ENCODE results near the gene EML4.
A peak's percentile ranks its signal among the peaks of the same experiment; 100 is the strongest.

Gene EML4

DNA sequence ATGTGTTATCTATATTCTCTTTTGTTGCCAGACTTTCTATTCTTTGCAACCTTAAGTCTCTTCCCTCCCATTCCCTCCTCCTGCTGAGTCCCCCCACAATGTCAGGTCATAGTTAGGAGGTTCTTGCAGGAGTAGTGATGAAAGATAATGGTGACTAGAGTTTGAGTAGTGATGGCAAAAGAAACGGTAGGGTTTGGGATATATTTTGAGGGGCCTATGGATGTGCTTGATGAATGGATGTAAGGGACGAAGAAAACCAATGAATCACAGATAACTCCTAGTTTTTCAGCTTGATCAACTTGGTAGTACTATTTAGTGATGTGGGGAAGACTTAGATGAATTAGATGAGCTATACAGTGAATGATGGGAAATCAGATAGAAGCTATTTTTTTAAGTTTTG is 21.0 kb downstream of the EML4 start:
- H3K4me3 Mint-ChIP-seq: no peak overlapping the region
- no peaks in the 10 kb centered on the region for H3K9me3 Mint-ChIP-seq
- H3K27ac Mint-ChIP-seq: peak overlapping the region; percentile 8 to 36 (median 12)
- no peaks in the 10 kb centered on the region for H3K27me3 Mint-ChIP-seq (ENCODE audit: low read depth)
- TF ChIP-seq, protein P1, sequence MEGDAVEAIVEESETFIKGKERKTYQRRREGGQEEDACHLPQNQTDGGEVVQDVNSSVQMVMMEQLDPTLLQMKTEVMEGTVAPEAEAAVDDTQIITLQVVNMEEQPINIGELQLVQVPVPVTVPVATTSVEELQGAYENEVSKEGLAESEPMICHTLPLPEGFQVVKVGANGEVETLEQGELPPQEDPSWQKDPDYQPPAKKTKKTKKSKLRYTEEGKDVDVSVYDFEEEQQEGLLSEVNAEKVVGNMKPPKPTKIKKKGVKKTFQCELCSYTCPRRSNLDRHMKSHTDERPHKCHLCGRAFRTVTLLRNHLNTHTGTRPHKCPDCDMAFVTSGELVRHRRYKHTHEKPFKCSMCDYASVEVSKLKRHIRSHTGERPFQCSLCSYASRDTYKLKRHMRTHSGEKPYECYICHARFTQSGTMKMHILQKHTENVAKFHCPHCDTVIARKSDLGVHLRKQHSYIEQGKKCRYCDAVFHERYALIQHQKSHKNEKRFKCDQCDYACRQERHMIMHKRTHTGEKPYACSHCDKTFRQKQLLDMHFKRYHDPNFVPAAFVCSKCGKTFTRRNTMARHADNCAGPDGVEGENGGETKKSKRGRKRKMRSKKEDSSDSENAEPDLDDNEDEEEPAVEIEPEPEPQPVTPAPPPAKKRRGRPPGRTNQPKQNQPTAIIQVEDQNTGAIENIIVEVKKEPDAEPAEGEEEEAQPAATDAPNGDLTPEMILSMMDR (IDR thresholded peaks at IDR 0.05; ENCODE audit: unreplicated experiment in 3 of 3): no peak
- H3K4me1 Mint-ChIP-seq: peaks cover 45% of the 10 kb centered on the region
- no peaks in the 10 kb centered on the region for H3K36me3 Mint-ChIP-seq (ENCODE audit: low read depth)

DNA sequence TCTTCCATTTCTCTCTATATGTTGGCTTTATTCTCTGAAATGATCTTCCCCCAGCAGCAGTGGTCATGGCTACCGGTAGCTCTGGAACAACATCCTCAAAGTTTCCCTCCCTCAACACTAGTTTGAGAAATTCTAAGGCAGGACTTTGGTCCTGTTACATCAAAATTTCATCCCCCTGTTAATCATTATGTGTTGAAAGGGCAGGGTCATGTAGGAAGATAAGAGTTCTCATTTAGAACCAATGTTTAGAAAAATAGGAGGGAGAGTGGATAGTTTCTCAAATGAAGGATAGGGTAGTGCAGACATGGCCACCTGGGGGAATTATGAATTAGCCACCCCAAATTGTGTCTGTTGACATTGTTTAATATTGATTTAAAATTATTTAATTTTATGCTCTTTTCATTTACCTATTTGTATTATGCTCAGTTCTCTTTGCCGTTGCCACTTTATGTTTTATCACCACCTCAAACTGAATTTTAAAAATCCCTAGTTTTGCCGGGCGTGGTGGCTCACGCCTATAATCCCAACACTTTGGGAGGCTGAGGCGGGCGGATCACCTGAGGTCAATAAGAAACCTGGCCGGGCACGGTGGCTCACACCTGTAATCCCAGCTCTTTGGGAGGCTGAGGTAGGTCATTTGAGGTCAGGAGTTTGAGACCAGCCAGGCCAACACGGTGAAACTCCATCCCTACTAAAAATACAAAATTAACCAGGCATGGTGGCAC is 22.3 kb downstream of the EML4 start:
- peak overlapping the region in 1 of 3 experiments; percentile 14 for H3K4me3 Mint-ChIP-seq
- TF ChIP-seq, protein P1 (IDR thresholded peaks at IDR 0.05; ENCODE audit: unreplicated experiment in 3 of 3): no peak
- peaks cover 3% of the 10 kb centered on the region for H3K36me3 Mint-ChIP-seq (ENCODE audit: low read depth)
- peaks cover 44% of the 10 kb centered on the region for H3K4me1 Mint-ChIP-seq
- H3K27me3 Mint-ChIP-seq (ENCODE audit: low read depth): no peaks in the 10 kb centered on the region
- H3K27ac Mint-ChIP-seq: peak overlapping the region; percentile 67 to 92 (median 78)
- no peaks in the 10 kb centered on the region for H3K9me3 Mint-ChIP-seq

DNA sequence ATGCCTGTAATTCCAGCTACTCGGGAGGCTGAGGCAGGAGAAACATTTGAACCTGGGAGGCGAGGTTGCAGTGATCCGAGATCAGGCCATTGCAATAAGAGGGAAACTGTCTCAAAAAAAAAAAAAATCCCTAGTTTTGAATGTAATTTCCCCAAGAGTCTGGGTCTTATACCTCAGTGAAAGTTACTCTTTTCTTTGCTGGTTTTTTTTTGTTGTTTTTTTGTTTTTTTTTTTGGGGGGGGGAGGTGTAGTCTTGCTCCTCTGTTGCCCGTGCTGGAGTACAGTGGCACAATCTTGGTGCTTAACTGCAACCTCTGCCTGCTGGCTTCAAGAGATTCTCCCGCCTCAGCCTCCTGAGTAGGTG is 22.8 kb downstream of the EML4 start:
- H3K4me3 Mint-ChIP-seq: no peak overlapping the region
- H3K27me3 Mint-ChIP-seq (ENCODE audit: low read depth): no peaks in the 10 kb centered on the region
- H3K4me1 Mint-ChIP-seq: peaks cover 47% of the 10 kb centered on the region
- H3K36me3 Mint-ChIP-seq (ENCODE audit: low read depth): peaks cover 8% of the 10 kb centered on the region
- H3K9me3 Mint-ChIP-seq: no peaks in the 10 kb centered on the region
- peak overlapping the region in 1 of 3 experiments; percentile 92 for H3K27ac Mint-ChIP-seq
- TF ChIP-seq, protein P1 (IDR thresholded peaks at IDR 0.05; ENCODE audit: unreplicated experiment in 3 of 3): no peak

DNA sequence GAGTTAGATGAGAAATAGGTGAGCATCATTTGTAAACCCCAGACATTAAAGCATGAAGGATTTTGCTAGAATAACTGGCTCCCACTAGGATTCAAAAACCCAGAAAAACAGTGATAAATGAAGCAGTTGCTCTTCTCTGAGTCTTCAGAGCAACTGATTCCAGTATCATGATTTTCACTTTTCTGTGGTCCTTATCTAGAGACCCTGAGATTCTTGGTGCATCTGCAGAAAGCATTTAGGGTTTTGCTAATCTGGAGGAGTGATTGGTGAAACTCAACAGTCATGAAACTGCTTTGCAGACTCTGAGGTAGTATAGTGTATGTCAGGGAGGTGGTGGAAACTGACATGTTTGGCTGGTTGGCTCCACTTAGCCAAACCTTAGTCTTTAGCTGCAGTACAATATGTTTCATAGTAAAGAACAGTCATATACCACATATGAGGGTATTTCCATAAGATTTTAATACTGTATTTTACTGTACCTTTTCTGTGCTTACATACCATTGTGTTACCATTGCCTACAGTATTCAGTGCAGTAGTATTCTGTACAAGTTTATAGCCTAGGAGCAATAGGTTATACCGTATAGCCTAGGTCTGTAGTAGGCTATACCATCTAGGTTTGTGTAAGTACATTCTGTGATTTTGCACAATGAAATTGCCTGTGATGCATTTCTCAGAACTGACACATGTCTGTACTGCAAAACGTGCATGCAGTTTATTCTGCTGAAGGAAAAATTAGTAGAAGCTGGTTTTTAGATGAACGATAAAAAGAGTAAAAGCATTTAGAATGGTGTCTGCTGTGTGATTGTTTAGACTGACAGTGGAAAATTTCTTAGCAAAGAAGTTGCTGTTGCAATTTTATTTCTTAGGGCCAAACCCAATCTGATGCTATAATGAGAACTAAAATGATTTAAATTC is 23.8 kb downstream of the EML4 start:
- no peaks in the 10 kb centered on the region for H3K27me3 Mint-ChIP-seq (ENCODE audit: low read depth)
- H3K4me3 Mint-ChIP-seq: no peak overlapping the region
- H3K4me1 Mint-ChIP-seq: peaks cover 50% of the 10 kb centered on the region
- no peaks in the 10 kb centered on the region for H3K9me3 Mint-ChIP-seq
- H3K27ac Mint-ChIP-seq: peak overlapping the region; percentile 65 to 81 (median 69)
- TF ChIP-seq, protein P1 (IDR thresholded peaks at IDR 0.05; ENCODE audit: unreplicated experiment in 3 of 3): no peak
- peaks cover 12% of the 10 kb centered on the region for H3K36me3 Mint-ChIP-seq (ENCODE audit: low read depth)

DNA sequence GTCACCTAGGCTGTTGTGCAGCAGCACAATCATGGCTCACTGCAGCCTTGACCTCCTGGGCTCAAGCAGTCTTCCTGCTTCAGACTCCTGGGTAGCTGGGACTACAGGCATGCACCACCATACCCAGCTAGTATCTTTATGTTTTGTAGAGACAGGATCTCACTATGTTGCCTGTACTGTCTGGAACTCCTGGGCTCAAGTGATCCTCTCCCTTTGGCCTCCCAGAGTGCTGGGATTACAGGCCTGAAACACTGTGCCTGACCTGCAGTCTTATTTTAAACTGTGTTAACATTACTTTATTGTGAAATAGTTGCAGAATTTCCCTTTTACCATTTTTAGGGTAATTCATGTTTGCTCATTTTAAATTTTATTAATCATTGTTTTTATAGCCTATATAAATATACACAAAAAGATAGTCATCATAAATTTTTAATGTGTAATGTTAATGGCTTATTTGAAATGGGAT is 24.6 kb downstream of the EML4 start:
- no peaks in the 10 kb centered on the region for H3K27me3 Mint-ChIP-seq (ENCODE audit: low read depth)
- H3K9me3 Mint-ChIP-seq: no peaks in the 10 kb centered on the region
- H3K36me3 Mint-ChIP-seq (ENCODE audit: low read depth): peaks cover 20% of the 10 kb centered on the region
- no peak overlapping the region for H3K4me3 Mint-ChIP-seq
- peaks cover 59% of the 10 kb centered on the region for H3K4me1 Mint-ChIP-seq
- peak overlapping the region; percentile 65 to 81 (median 69) for H3K27ac Mint-ChIP-seq
- TF ChIP-seq, protein P1 (IDR thresholded peaks at IDR 0.05; ENCODE audit: unreplicated experiment in 3 of 3): no peak

Measured in nephron (organoid).